ENCODE results near the gene SPRED1.

SPRED1 gene

DNA sequence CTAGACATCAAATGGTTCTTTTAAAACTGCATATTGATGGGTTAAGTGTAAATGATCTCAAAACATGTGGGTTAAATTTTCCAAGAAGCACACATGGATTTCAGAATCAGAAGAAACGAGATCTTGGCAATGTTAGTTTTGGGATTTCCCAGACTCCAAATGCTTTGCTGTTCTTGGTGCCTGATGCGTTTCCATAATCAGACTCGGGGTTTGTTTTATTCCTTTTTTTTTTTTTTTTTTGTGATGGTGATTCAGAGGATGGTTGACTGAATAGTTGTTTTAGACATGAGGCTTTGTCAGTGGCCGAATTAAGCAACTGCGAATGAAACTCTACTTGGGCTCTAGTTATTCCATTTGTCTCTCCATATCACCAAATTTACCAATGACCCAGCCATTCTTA is 149.1 kb downstream of the SPRED1 start:
- H3K4me3 ChIP-seq (ENCODE audit: low read length, poor library complexity, severe bottlenecking) = no peak overlapping the region
- no peak overlapping the region for H2AFZ ChIP-seq (ENCODE audit: low read length)
- H3K27me3 ChIP-seq (ENCODE audit: insufficient read depth, low read length, poor library complexity, severe bottlenecking) = peaks cover 15% of the 10 kb centered on the region
- TF ChIP-seq, protein P1, sequence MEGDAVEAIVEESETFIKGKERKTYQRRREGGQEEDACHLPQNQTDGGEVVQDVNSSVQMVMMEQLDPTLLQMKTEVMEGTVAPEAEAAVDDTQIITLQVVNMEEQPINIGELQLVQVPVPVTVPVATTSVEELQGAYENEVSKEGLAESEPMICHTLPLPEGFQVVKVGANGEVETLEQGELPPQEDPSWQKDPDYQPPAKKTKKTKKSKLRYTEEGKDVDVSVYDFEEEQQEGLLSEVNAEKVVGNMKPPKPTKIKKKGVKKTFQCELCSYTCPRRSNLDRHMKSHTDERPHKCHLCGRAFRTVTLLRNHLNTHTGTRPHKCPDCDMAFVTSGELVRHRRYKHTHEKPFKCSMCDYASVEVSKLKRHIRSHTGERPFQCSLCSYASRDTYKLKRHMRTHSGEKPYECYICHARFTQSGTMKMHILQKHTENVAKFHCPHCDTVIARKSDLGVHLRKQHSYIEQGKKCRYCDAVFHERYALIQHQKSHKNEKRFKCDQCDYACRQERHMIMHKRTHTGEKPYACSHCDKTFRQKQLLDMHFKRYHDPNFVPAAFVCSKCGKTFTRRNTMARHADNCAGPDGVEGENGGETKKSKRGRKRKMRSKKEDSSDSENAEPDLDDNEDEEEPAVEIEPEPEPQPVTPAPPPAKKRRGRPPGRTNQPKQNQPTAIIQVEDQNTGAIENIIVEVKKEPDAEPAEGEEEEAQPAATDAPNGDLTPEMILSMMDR (conservative IDR thresholded peaks at IDR 0.05; ENCODE audit: low read length) = no peak
- TF ChIP-seq EZH2phosphoT487 (IDR thresholded peaks at IDR 0.05; ENCODE audit: borderline replicate concordance) = no peak
- no peaks in the 10 kb centered on the region for H4K20me1 ChIP-seq (ENCODE audit: insufficient read depth, low read length, poor library complexity, severe bottlenecking)
- no peak overlapping the region for H3K9ac ChIP-seq (ENCODE audit: low read depth, low read length, poor library complexity, severe bottlenecking)
- no peaks in the 10 kb centered on the region for H3F3A ChIP-seq (ENCODE audit: low read depth)
- no peaks in the 10 kb centered on the region for H3K9me2 ChIP-seq (replicated peaks; ENCODE audit: low read depth, low read length)
- no peaks in the 10 kb centered on the region for H3K79me2 ChIP-seq (ENCODE audit: insufficient read depth, low read length)
- H3K4me1 ChIP-seq (ENCODE audit: insufficient read depth, low read length, poor library complexity, severe bottlenecking) = no peaks in the 10 kb centered on the region
- no peak overlapping the region for H3K4me2 ChIP-seq (ENCODE audit: low read depth, low read length, poor library complexity, severe bottlenecking)
- no peaks in the 10 kb centered on the region for H3K9me3 ChIP-seq (ENCODE audit: insufficient read depth, low read depth, low read length)
- no peaks in the 10 kb centered on the region for H3K36me3 ChIP-seq (ENCODE audit: insufficient read depth, low read length)

DNA sequence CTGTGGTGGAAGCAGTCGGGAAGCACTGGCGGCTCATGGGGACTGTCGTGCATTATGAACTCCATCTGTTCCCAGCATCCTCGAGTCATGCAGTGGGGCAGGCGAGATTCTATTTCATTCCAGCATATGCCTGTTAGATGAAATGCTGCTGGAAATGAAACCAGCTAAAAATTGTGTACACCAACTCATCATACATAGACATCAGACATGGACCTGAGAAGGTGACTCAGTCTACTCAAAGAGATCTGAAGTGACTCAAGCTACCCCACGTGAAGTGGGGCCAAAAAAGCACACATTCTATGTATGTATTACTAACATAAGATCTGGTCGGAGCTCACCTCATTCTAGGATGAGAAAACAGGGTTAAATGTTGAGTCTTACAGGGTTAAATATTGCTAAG is 153.8 kb downstream of the SPRED1 start:
- Histone ChIP-seq H4K20me1 (ENCODE audit: insufficient read depth, low read length, poor library complexity, severe bottlenecking) (no peaks in the 10 kb centered on the region), H2AFZ (ENCODE audit: low read length) (no peak overlapping the region)

More for the DNA sequence above, 153.8 kb downstream of the SPRED1 start:
- H3K9me3 ChIP-seq (ENCODE audit: insufficient read depth, low read depth, low read length) = no peaks in the 10 kb centered on the region
- no peaks in the 10 kb centered on the region for H3K27me3 ChIP-seq (ENCODE audit: insufficient read depth, low read length, poor library complexity, severe bottlenecking)
- TF ChIP-seq, protein P1 (conservative IDR thresholded peaks at IDR 0.05; ENCODE audit: low read length) = no peak
- no peak for TF ChIP-seq EZH2phosphoT487 (IDR thresholded peaks at IDR 0.05; ENCODE audit: borderline replicate concordance)
- H3K4me3 ChIP-seq (ENCODE audit: low read length, poor library complexity, severe bottlenecking) = no peak overlapping the region
- H3K36me3 ChIP-seq (ENCODE audit: insufficient read depth, low read length) = no peaks in the 10 kb centered on the region
- no peaks in the 10 kb centered on the region for H3K79me2 ChIP-seq (ENCODE audit: insufficient read depth, low read length)
- H3F3A ChIP-seq (ENCODE audit: low read depth) = no peaks in the 10 kb centered on the region
- no peaks in the 10 kb centered on the region for H3K4me1 ChIP-seq (ENCODE audit: insufficient read depth, low read length, poor library complexity, severe bottlenecking)
- H3K9ac ChIP-seq (ENCODE audit: low read depth, low read length, poor library complexity, severe bottlenecking) = no peak overlapping the region
- no peaks in the 10 kb centered on the region for H3K9me2 ChIP-seq (replicated peaks; ENCODE audit: low read depth, low read length)
- no peak overlapping the region for H3K4me2 ChIP-seq (ENCODE audit: low read depth, low read length, poor library complexity, severe bottlenecking)
